ENCODE data around the gene MED13L.

- TF ChIP-seq CTCF (IDR thresholded peaks at IDR 0.05; ENCODE audit: borderline replicate concordance, extremely low read depth, low read length, poor library complexity, severe bottlenecking) (no peak), EZH2 (IDR thresholded peaks at IDR 0.05; ENCODE audit: borderline replicate concordance, low read depth, low read length, severe bottlenecking) (no peak)
Measured at GRCh38 chr12:116210131-116210530, 67.4 kb downstream of the MED13L start.

All from DND-41 (cell line).